ENCODE results near the gene SLC10A1.
"Not testable (repeated sequence)": the region's sequence is repeated elsewhere in the genome, so short reads cannot be mapped to it uniquely, and the experiment has no call there.

GRCh38 chr14:69736405-69736804, 60.6 kb downstream of the SLC10A1 start:
- TF ChIP-seq POLR2A, POLR2AphosphoS5 (IDR thresholded peaks at IDR 0.05; ENCODE audit: low read depth, low read length): not testable (repeated sequence)
